Measurements from ENCODE around the gene CDK5RAP3.
"Not testable (repeated sequence)": the region's sequence is repeated elsewhere in the genome, so short reads cannot be mapped to it uniquely, and the experiment has no call there.

Gene CDK5RAP3

DNA sequence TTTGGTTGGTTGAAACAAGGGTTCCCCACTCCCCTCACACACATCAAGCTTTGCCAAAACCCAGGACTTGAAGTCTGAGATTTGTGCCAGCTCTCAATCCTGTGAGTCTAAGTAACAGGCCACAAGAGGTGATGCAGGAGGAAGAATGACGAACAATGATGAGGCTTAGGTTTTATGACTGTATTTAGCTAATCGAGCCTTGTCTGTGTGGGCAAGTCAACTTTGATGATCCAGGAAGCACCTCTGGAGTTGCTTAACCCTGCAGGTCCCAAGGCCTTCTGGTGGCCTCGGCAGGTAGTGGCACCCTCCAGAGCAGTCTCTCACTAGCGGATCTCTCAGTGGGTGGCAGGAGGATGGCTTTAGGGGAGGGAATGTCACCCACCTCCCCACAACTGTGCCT lies 28.7 kb downstream of the CDK5RAP3 start:
- DNase-seq, result no peak
- ATAC-seq, result no peak

- DNase-seq, result no peak
- ATAC-seq, result no peak
Measured at GRCh38 chr17:48001197-48001596, 30.3 kb downstream of the CDK5RAP3 start.

- DNase-seq, ATAC-seq: not testable (repeated sequence)
Measured at GRCh38 chr17:48001657-48002056, 30.7 kb downstream of the CDK5RAP3 start.

- no peak for ATAC-seq
Measured at GRCh38 chr17:48002266-48002915, 31.5 kb downstream of the CDK5RAP3 start.

GRCh38 chr17:48002916-48003416 lies 32.1 kb downstream of the CDK5RAP3 start:
- no peak for DNase-seq

More at GRCh38 chr17:48002266-48002915, 31.5 kb downstream of the CDK5RAP3 start:
- DNase-seq, result no peak

DNA sequence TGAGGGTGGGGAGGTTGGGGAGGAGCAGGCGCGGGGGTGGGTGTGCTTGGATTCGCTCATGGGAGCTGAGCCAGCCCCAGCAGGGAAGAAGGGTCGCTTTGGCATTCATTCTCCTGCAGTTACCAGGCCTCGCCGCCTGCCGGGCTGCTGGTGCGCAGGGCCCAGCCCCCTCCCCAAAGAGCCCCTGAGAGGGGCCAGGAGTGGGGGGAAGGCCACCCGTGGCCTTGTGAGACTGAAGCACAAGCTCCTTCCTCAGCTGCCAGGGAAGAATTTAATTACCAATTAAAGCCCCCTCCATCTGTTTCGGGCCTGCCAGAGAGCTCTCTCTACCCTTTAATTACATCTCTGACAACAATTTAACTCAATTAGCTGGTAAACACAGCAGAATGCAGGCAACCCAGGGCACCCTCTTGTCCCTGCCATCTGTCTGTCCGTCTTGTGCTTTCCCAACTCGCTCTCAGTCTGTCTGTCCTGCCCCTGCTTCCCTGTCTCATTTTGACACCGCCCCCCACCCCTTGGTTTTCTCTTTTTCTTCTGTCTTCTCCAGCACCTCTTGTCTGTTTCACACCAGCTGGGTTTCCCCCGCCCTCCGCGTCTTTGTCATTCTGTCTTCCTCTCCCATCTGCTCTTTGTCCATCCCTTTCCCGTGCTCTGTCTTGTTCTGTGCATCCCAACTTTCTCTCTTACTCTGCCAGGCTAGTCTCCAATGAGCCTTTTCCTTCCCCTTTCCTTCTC lies 32.7 kb downstream of the CDK5RAP3 start:
- DNase-seq, result no peak
- no peak for ATAC-seq

More at GRCh38 chr17:48002916-48003416, 32.1 kb downstream of the CDK5RAP3 start:
- ATAC-seq, result no peak

GRCh38 chr17:48004983-48005382 lies 34.1 kb downstream of the CDK5RAP3 start:
- DNase-seq, result no peak
- no peak for ATAC-seq

GRCh38 chr17:48006936-48007709 lies 36.2 kb downstream of the CDK5RAP3 start:
- ATAC-seq (no peak), DNase-seq (no peak)

DNA sequence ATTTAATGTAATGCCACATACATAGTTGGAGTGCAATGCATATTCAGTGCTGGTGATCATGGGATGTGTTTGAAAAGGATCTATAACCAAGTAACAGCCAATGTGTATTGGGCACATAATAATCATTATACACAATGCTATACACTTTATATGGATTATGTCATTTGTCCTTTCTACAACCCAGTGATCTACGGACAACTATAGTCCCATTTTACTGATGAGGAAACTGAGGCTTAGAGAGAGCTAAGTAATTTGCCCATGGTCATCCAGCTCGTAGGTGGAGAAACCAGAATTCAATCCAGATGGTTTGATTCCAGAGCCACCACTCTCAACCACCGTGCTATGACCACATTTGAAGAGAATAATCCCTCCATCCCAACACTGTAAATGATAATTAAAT lies 39.3 kb downstream of the CDK5RAP3 start:
- no peak for DNase-seq
- ATAC-seq, result no peak

DNA sequence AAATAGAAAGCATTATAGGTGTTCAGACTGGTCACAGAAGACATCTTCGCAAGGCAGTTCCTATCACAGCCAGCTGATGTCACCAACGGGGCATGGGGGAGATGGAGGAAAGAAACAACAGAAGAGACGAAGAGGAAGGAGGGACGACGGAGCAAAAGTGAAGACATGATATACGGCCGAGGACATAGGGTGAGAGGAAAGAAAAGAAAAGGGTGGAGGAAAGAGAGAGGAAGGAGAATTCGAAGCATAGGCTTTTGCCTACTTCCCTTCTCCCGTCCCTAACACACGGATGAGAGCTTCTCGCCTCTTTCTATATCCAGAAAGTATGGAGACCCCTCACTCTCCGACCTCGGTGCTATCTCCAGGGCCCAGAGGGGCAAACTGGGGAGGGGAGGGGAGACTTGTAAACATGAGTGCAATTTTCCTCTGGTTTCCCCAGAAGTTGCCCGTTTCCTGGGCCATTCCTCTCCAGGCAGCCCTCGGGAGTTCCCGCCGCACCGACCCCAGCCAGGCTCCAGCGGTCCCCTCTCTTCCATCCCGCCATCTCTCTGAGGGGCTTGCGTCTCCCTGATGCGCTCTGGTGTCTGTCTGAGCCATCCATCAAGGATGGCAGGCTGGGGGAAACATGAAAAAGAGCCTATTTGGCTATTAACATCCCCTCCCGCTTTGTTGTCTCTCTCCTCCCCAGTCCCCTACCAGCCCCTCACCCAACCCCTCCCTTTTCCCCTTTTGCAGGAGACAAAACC lies 40.7 kb downstream of the CDK5RAP3 start:
- DNase-seq, result peak; percentile 55
- ATAC-seq, result peak; percentile 63

GRCh38 chr17:48012151-48012520 lies 41.2 kb downstream of the CDK5RAP3 start:
- peak; percentile 70 for ATAC-seq
- peak; percentile 74 for DNase-seq

DNA sequence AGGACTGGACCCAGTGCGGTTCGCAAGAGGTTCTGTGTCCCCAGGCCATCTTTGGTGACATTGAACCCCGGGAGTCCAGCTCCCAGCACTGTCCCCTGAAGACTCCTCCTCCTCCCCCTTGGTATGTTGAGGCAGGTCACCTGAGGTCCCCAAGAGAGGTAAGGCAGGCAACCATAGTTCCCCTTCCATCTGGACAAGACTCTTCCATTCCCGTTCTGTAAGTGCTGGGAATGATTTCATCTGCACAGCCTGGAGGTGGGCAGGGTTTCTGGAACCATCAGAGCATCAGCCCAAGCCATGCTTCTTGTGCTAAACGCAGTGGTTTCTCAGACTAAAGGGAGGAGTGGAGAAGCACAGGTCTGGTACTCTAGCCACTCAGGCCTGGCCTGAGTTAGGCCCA lies 41.7 kb downstream of the CDK5RAP3 start:
- DNase-seq (no peak), ATAC-seq (no peak)

- ATAC-seq (no peak), DNase-seq (no peak)
Measured at GRCh38 chr17:48013876-48014594, 43.1 kb downstream of the CDK5RAP3 start.

- DNase-seq (no peak), ATAC-seq (no peak)
Measured at GRCh38 chr17:48014595-48015111, 43.7 kb downstream of the CDK5RAP3 start.

- no peak for ATAC-seq
- no peak for DNase-seq
Measured at GRCh38 chr17:48016112-48016511, 45.2 kb downstream of the CDK5RAP3 start.

- not testable (repeated sequence) for ATAC-seq, DNase-seq
Measured at GRCh38 chr17:48017817-48018158, 46.9 kb downstream of the CDK5RAP3 start.

- DNase-seq (no peak), ATAC-seq (no peak)
Measured at GRCh38 chr17:48021934-48022333, 51.0 kb downstream of the CDK5RAP3 start.

- no peak for ATAC-seq
- no peak for DNase-seq
Measured at GRCh38 chr17:48022901-48023300, 52.0 kb downstream of the CDK5RAP3 start.

DNA sequence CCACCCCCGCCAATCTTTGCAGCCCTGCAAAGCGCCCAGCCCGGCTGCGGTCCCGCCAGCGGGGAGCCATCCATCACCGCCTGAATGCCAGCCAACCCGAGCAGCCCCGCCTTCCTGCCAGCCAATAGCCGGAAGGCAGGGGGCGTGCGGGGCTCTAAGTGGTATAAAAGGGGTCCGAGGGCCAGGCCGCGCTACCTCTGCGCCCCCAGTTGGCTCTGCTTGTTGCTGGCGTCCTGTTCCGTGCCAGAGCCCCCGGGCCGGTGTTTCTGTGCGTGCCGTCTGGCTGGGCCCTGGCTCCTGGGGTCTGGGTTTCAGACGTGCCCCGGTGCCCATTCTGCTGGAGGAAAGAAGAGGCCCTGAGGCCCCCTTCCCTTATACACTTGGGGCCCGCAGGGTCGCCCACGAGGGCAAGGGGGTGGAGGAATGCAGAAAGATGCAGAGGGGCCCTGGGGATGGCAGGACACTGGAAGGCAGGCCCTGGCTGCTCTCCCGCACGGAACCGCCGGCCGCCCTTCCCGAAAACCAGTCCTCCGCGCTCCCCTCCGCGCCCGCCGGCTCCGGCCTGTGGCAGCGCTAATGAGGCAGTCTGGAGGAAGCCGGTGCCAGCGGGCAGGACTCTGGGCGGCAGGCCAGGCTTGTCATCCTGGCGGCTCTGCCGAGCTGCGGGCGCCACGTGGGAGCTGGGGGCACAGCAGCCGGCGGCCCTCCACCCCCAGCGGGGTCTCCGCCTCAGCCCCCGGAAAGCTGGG lies 52.7 kb downstream of the CDK5RAP3 start:
- DNase-seq (peak; percentile 78), ATAC-seq (peak; percentile 14)

Data from stimulated activated naive CD8-positive, alpha-beta T cell treated with anti-CD3 and anti-CD28 coated beads, Interleukin-15, Interleukin-2, amounts not matched to agents 100 U/mL and 50 U/mL, for 24 hours (primary cell).